AG10803 (cell line): ENCODE measurements around the gene RAD54L.

Experiments
- DNase-seq: peaks from one replicate; pipeline ENCODE4 v3.0.0; 2010; ENCODE audit warnings: low read depth
- H3K4me3 ChIP-seq: 2 replicates; pipeline ENCODE4 v1.5.1; 2011; ENCODE audit warnings: mild to moderate bottlenecking, low read length, control low read depth
- CTCF ChIP-seq: conservative IDR thresholded peaks from 2 replicates; pipeline ENCODE4 v1.5.1; 2011; ENCODE audit warnings: mild to moderate bottlenecking, low read length, control low read depth, inconsistent platforms

Gene RAD54L

GRCh38 chr1:46256523-46256922 is 9.0 kb downstream of the RAD54L start:
- TF ChIP-seq CTCF = no peak
- H3K4me3 ChIP-seq = no peak overlapping the region
- DNase-seq = no peak

- no peak for DNase-seq
- TF ChIP-seq CTCF = no peak
These were observed 14.9 kb downstream of the RAD54L start for GRCh38 chr1:46262508-46262907.

GRCh38 chr1:46263146-46263545 is 15.6 kb downstream of the RAD54L start:
- no peak for TF ChIP-seq CTCF
- no peak for DNase-seq
- H3K4me3 ChIP-seq = no peak overlapping the region

More at GRCh38 chr1:46262508-46262907, 14.9 kb downstream of the RAD54L start:
- H3K4me3 ChIP-seq = no peak overlapping the region

- no peak overlapping the region for H3K4me3 ChIP-seq
- TF ChIP-seq CTCF = no peak
- DNase-seq = no peak
These were observed 21.0 kb downstream of the RAD54L start for GRCh38 chr1:46268578-46268977.

- H3K4me3 ChIP-seq = no peak overlapping the region
- TF ChIP-seq CTCF = no peak
- DNase-seq = no peak
These were observed 26.9 kb downstream of the RAD54L start for GRCh38 chr1:46274225-46275029.

- no peak for TF ChIP-seq CTCF
- no peak overlapping the region for H3K4me3 ChIP-seq
- DNase-seq = no peak
These were observed 27.4 kb downstream of the RAD54L start for GRCh38 chr1:46275030-46275337.

- H3K4me3 ChIP-seq = no peak overlapping the region
- no peak for DNase-seq
- TF ChIP-seq CTCF = no peak
These were observed 30.3 kb downstream of the RAD54L start for GRCh38 chr1:46277658-46278373.
